Heart left ventricle (tissue), 16 donors: Measurements from ENCODE around the gene ANK2. TPM values are rescaled to one million over a fixed set of nuclear protein-coding genes. Genes with fewer than 3 reads are reported as not detected.
A peak's percentile ranks its signal among the peaks of the same experiment; 100 is the strongest.

Source experiments
- ATAC-seq, 4 donors: fragments of 200-7000 bp; cut with Tn5 transposase; one replicate each; pipeline ENCODE4 v1.9.1; 2020 to 2022; ENCODE audit warnings: moderate library complexity in 4 of 4, mild to moderate bottlenecking in 3 of 4, moderate number of reproducible peaks in 1 of 4
- DNase-seq, 5 donors: peaks; one replicate each; pipeline ENCODE4 v3.0.0-alpha.2; 2020
- H3K27ac ChIP-seq, 12 donors: fragments of 200-600 bp; sonication (generic) in 4 of 12; one replicate each; pipeline versions ENCODE4 v1.5.0 to v1.8.0; 2016 to 2022; ENCODE audit warnings: mild to moderate bottlenecking in 2 of 12
- H3K27me3 ChIP-seq, 9 donors: fragments of 200-600 bp; sonication (generic) in 2 of 9; one replicate each; pipeline versions ENCODE4 v1.5.1 to v1.8.0; 2016 to 2022; ENCODE audit warnings: mild to moderate bottlenecking in 3 of 9
- H3K36me3 ChIP-seq, 9 donors: fragments of 200-600 bp; sonication (generic) in 2 of 9; one replicate each; pipeline versions ENCODE4 v1.5.0 to v1.8.0; 2018 to 2022; ENCODE audit warnings: mild to moderate bottlenecking in 2 of 9
- H3K4me1 ChIP-seq, 12 donors: fragments of 200-600 bp; sonication (generic) in 4 of 12; one replicate each; pipeline versions ENCODE4 v1.5.0 to v1.8.0; 2016 to 2022; ENCODE audit warnings: mild to moderate bottlenecking in 3 of 12
- H3K4me3 ChIP-seq, 12 donors: fragments of 200-600 bp; sonication (generic) in 4 of 12; one replicate each; pipeline versions ENCODE4 v1.5.0 to v1.8.0; 2017 to 2022; ENCODE audit warnings: mild to moderate bottlenecking in 9 of 12, moderate library complexity in 4 of 12
- H3K9me3 ChIP-seq, 12 donors: fragments of 200-600 bp; sonication (generic) in 4 of 12; one replicate each; pipeline versions ENCODE4 v1.5.0 to v1.8.0; 2016 to 2022; ENCODE audit warnings: mild to moderate bottlenecking in 1 of 12
- CTCF ChIP-seq, 12 donors: fragments of 200-600 bp; sonication (generic) in 4 of 12; IDR thresholded peaks; one replicate each; pipeline versions ENCODE4 v1.5.0 to v1.8.0; 2018 to 2022; ENCODE audit warnings: antibody characterized with exemption in 12 of 12, mild to moderate bottlenecking in 5 of 12
- POLR2A ChIP-seq, 2 donors: fragments of 450-650 bp; IDR thresholded peaks; one replicate each; pipeline ENCODE4 v1.6.1; 2017; ENCODE audit warnings: antibody characterized with exemption in 2 of 2, mild to moderate bottlenecking in 2 of 2, moderate library complexity in 2 of 2
- WGBS, 4 donors: extraction: QIAGEN DNeasy Blood & Tissue Kit in 2 of 4; methylation state at CpG; one replicate each; pipeline versions ENCODE4 v1.1.5 to v1.1.7; 2013 to 2018; 5-methylcytosine and 5-hydroxymethylcytosine counted together
- intact Hi-C, 10 donors: fragments of 100-400 bp; cut with DNase I; formaldehyde crosslinking; loops; one replicate each; pipeline versions ENCODE4 v1.11.1 to v1.14.2; 2022
- polyA plus RNA-seq, 2 donors: library from polyadenylated mRNA; stranded (reverse); fragments of 200-250 nt; gene quantifications; one replicate each; pipeline ENCODE4 v1.2.3, GENCODE V29; 2013
- total RNA-seq, 9 donors: library from RNA; depleted of rRNA in 2 of 9; stranded (reverse); fragments of >200 nt in 2 of 9; fragmentation: NEBNext Ultra II Directional in 3 of 9; extraction: Animal tissue kit (Norgen Biotek cat#: 25700) in 3 of 9; gene quantifications; one replicate each; pipeline versions ENCODE4 v1.1.0 to v1.2.4, GENCODE V29; 2016 to 2023
- donor health status: ischemic (EF 13 %, LVEDD 7.1; RV severe dilation, severe dysfunction).
- donor health status: healthy with polysubstance abuse.
- donor health status: DM: no; HTN: yes; CAD: no.
- donor health status: DM: no; HTN: no; CAD: no.
- donor health status: ischemic (EF 25% LVEDD 6.9; RV normal size, moderate dysfunction).
- donor health status: ischemic (EF 25% LVEDD 5.7; RV mildly dilated, moderate dysfunction).
- donor health status: healthy.
- donor health status: DM: yes; HTN: yes; CAD: no.
- donor health status: ischemic (EF 35%, LVEDD 5.7; RV mildly dilated, moderate dysfunction).
- donor health status: nonischemic (EF 11% LVEDD 7.7; RV severe dilation, severe dysfunction).
- donor health status: DM: yes; HTN: yes; CAD: no.
- donor health status: PGD.
- donor health status: ischemic (EF 29% LVEDD 5.4; RV normal size, mild dysfunction).
- donor health status: nonischemic (EF 23%, LVEDD 6.1; RV moderate dilation, normal function).

Gene ANK2
- total and polyA plus RNA-seq, 11 donors, result 30.7 to 351 (median 267) TPM

- intact Hi-C loops, result no loop called here
- ATAC-seq, result no peak
- Histone ChIP-seq H3K36me3 (peaks cover 0 to 39% (median 0%) of the 10 kb centered on the region in 9 donors), H3K9me3 (no peaks in the 10 kb centered on the region), H3K27ac (peak overlapping the region in 1 of 12 donors; percentile 21), H3K4me1 (peaks cover 0 to 27% (median 6%) of the 10 kb centered on the region in 12 donors), H3K27me3 (no peaks in the 10 kb centered on the region), H3K4me3 (no peak overlapping the region)
- no peak for TF ChIP-seq CTCF (IDR thresholded peaks at IDR 0.05)
- TF ChIP-seq POLR2A (IDR thresholded peaks at IDR 0.05), result no peak
- no peak for DNase-seq
Observed at GRCh38 chr4:113289766-113290165, 240.3 kb downstream of the ANK2 start.

DNA sequence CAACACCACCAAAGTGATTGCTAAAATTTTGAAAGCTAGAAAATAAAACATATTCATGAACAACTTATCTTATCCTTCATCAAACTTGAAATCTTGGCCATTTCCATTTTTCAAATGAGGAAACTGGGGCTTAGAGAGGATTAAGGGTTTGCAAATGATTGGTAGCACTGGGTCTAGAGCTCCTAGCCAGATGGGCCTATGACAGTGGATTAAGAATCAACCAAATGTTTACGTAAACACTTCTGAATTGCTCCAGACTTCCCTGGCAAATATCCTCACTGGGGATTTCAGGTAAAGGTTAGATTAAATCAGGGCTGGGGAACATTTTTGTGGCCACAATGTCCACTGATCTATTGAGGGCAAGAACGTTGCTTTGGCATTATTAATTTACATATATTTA lies 241.2 kb downstream of the ANK2 start:
- WGBS, 4 donors, result 48 to 89% (median 60%) methylated on average over 2 of the region's 2 CpGs
- Histone ChIP-seq H3K27ac (no peak overlapping the region), H3K36me3 (peaks cover 0 to 30% (median 0%) of the 10 kb centered on the region in 9 donors), H3K4me3 (no peak overlapping the region), H3K4me1 (peaks cover 0 to 30% (median 6%) of the 10 kb centered on the region in 12 donors), H3K9me3 (no peaks in the 10 kb centered on the region), H3K27me3 (no peaks in the 10 kb centered on the region)
- no peak for ATAC-seq
- intact Hi-C loops, result no loop called here
- TF ChIP-seq POLR2A (IDR thresholded peaks at IDR 0.05), result no peak
- no peak for TF ChIP-seq CTCF (IDR thresholded peaks at IDR 0.05)
- no peak for DNase-seq

GRCh38 chr4:113292371-113293042 lies 243.1 kb downstream of the ANK2 start:
- no peaks in the 10 kb centered on the region for H3K27me3 ChIP-seq
- no peaks in the 10 kb centered on the region for H3K9me3 ChIP-seq
- peaks cover 0 to 31% (median 6%) of the 10 kb centered on the region in 12 donors for H3K4me1 ChIP-seq
- peak overlapping the region in 11 of 12 donors; percentile 5 to 80 (median 66) for H3K27ac ChIP-seq
- ATAC-seq (peak; percentile 59 to 84 (median 69)), DNase-seq (peak in 4 of 5 donors; percentile 32 to 74 (median 54))
- TF ChIP-seq POLR2A (IDR thresholded peaks at IDR 0.05) (no peak), CTCF (IDR thresholded peaks at IDR 0.05) (no peak)
- intact Hi-C loops, result no loop called here
- H3K36me3 ChIP-seq, result peaks cover 0 to 24% (median 0%) of the 10 kb centered on the region in 9 donors
- 59 to 65% (median 61%) methylated on average over 21 of the region's 21 CpGs for WGBS, 4 donors
- peak overlapping the region in 8 of 12 donors; percentile 18 to 53 (median 36) for H3K4me3 ChIP-seq

DNA sequence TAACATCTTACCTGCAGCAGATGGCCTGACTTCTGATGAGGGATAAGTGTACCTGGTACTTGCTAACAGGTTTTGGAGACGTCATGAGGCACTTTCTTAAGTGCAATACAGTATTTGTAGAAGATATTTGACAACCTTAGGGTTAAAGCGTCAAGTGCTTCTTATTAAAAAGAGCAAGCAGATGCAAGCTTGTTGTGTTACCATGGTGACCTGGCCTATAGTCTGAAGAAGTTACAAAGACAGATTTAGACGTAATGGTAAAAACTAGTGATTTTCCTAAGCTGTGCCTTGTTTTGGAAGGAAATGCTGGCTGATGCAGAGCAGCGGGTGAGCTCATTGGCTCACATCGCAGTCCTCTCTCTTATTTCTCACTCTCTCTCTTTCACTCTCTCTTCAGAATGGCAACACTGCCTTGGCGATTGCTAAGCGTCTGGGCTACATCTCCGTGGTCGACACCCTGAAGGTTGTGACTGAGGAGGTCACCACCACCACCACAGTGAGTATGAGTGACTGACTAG lies 243.6 kb downstream of the ANK2 start:
- H3K27me3 ChIP-seq, result no peaks in the 10 kb centered on the region
- H3K4me1 ChIP-seq, result peaks cover 0 to 31% (median 6%) of the 10 kb centered on the region in 12 donors
- peaks cover 0 to 18% (median 0%) of the 10 kb centered on the region in 9 donors for H3K36me3 ChIP-seq
- 53 to 64% (median 57%) methylated on average over 9 of the region's 9 CpGs for WGBS, 4 donors
- H3K4me3 ChIP-seq, result peak overlapping the region in 8 of 12 donors; percentile 18 to 53 (median 36)
- peak; percentile 24 to 74 (median 61) for ATAC-seq
- intact Hi-C loops, result no loop called here
- H3K9me3 ChIP-seq, result no peaks in the 10 kb centered on the region
- TF ChIP-seq POLR2A (IDR thresholded peaks at IDR 0.05) (no peak), CTCF (IDR thresholded peaks at IDR 0.05) (no peak)
- peak in 2 of 5 donors; percentile 35 to 45 for DNase-seq
- peak overlapping the region in 10 of 12 donors; percentile 39 to 80 (median 67) for H3K27ac ChIP-seq
